HCT116 (cell line): ENCODE results near the gene MLANA. TPM values are rescaled to one million over a fixed set of nuclear protein-coding genes. Genes with fewer than 3 reads are reported as not detected.

Source experiments
- ATAC-seq: fragments of 200-7000 bp; cut with Tn5 transposase; 2 replicates; pipeline ENCODE4 v1.9.1; 2020; ENCODE audit warnings: mild to moderate bottlenecking, moderate library complexity
- BruUV-seq: library from RNA; stranded (reverse); fragments of 400-500 nt; replicated peaks from 2 replicates; lab custom pipeline; 2021; lab: Mats Ljungman, UMichigan
- CTCF ChIA-PET: fragments of 300-600 bp; sonication (Branson Sonifier 250); formaldehyde crosslinking; loops from one replicate; lab custom pipeline; 2021; ENCODE audit warnings: antibody characterized with exemption; lab: Charles Lee
- POLR2A ChIA-PET: fragments of 300-600, 350-600 bp; sonication (Branson Sonifier 250); formaldehyde crosslinking; loops from one replicate; lab custom pipeline; 2021; ENCODE audit warnings: antibody characterized with exemption; lab: Charles Lee
- RAD21 ChIA-PET, 2 experiments: fragments of 300-600 bp; sonication (Branson Sonifier 250); formaldehyde crosslinking; loops; one replicate each; lab custom pipeline; 2023; ENCODE audit warnings: low total read pairs in 2 of 2; ENCODE audit not compliant: uncharacterized antibody in 2 of 2, unreplicated experiment in 2 of 2, low non-redundant PET in 1 of 2; lab: Charles Lee
- DNase-seq: peaks from one replicate; pipeline ENCODE4 v3.0.0-alpha.2; 2010; ENCODE audit warnings: low read depth, low spot score
- H2AFZ ChIP-seq: fragments of 200-600 bp; shearing (Covaris generic), sonication (generic); 2 replicates; pipeline ENCODE4 v1.6.1; 2017; ENCODE audit warnings: low read depth, mixed run types, mixed read lengths, antibody characterized with exemption, low read length; ENCODE audit not compliant: poor library complexity, severe bottlenecking
- H3K27ac ChIP-seq: 2 replicates; pipeline ENCODE4 v1.5.1; 2012; ENCODE audit warnings: low read depth, low read length
- H3K27me3 ChIP-seq: fragments of 200-600 bp; sonication (generic); 2 replicates; pipeline ENCODE4 v1.6.1; 2016; ENCODE audit warnings: mixed run types, low read length, mixed read lengths; ENCODE audit not compliant: insufficient read depth
- H3K36me3 ChIP-seq, 2 experiments: fragments of 200-500 bp in 1 of 2; fragments of 200-600 bp in 1 of 2; sonication (Bioruptor generic) in 1 of 2; sonication (generic) in 1 of 2; 2 replicates each; pipeline versions ENCODE4 v1.5.1 to v1.6.1; 2014 to 2016; ENCODE audit warnings: low read length in 2 of 2, inconsistent platforms in 1 of 2, mixed read lengths in 1 of 2, mixed run types in 1 of 2; ENCODE audit not compliant: insufficient read depth in 2 of 2, control insufficient read depth in 1 of 2
- H3K4me1 ChIP-seq, 2 experiments: fragments of 200-600 bp in 1 of 2; sonication (generic) in 1 of 2; 2 replicates each; pipeline versions ENCODE4 v1.5.1 to v1.6.1; 2012 to 2017; ENCODE audit warnings: low read length in 2 of 2, inconsistent platforms in 1 of 2, mild to moderate bottlenecking in 1 of 2, mixed read lengths in 1 of 2, mixed run types in 1 of 2, moderate library complexity in 1 of 2; ENCODE audit not compliant: insufficient read depth in 2 of 2, control insufficient read depth in 1 of 2
- H3K4me2 ChIP-seq: fragments of 200-600 bp; sonication (generic); 2 replicates; pipeline ENCODE4 v1.6.1; 2017; ENCODE audit warnings: mixed run types, low read length, mixed read lengths
- H3K4me3 ChIP-seq, 2 experiments: fragments of 200-600 bp in 1 of 2; sonication (generic) in 1 of 2; replicated peaks in 1 of 2; 2 replicates each; pipeline ENCODE4 v1.5.1; 2011 to 2016; ENCODE audit warnings: low read length in 2 of 2, control low read depth in 1 of 2, low read depth in 1 of 2, mild to moderate bottlenecking in 1 of 2, mixed read lengths in 1 of 2, mixed run types in 1 of 2
- H3K79me2 ChIP-seq: fragments of 200-600 bp; sonication (generic); 2 replicates; pipeline ENCODE4 v1.6.1; 2017; ENCODE audit warnings: mild to moderate bottlenecking, mixed run types, low read length, moderate library complexity, mixed read lengths; ENCODE audit not compliant: insufficient read depth
- H3K9ac ChIP-seq: fragments of 200-600 bp; sonication (generic); 2 replicates; pipeline ENCODE4 v1.6.1; 2016; ENCODE audit warnings: low read length, mixed read lengths
- H3K9me2 ChIP-seq: fragments of 200-600 bp; sonication (generic), shearing (Covaris generic); 2 replicates; pipeline ENCODE4 v1.6.1; 2017; ENCODE audit warnings: mixed run types, mild to moderate bottlenecking, moderate library complexity; ENCODE audit not compliant: insufficient read depth
- H3K9me3 ChIP-seq, 2 experiments: fragments of 200-500 bp in 1 of 2; fragments of 200-600 bp in 1 of 2; sonication (Bioruptor generic) in 1 of 2; sonication (generic) in 1 of 2; 2 replicates each; pipeline ENCODE4 v1.6.1; 2014 to 2017; ENCODE audit warnings: low read length in 2 of 2, mixed read lengths in 2 of 2, inconsistent platforms in 1 of 2, low read depth in 1 of 2, mild to moderate bottlenecking in 1 of 2, mixed run types in 1 of 2, moderate library complexity in 1 of 2; ENCODE audit not compliant: control insufficient read depth in 1 of 2, insufficient read depth in 1 of 2
- H4K20me1 ChIP-seq: fragments of 200-600 bp; sonication (generic), shearing (Covaris generic); 2 replicates; pipeline ENCODE4 v1.6.1; 2017; ENCODE audit warnings: mixed run types, mild to moderate bottlenecking, moderate library complexity; ENCODE audit not compliant: insufficient read depth
- EGR1 ChIP-seq: IDR thresholded peaks from 2 replicates; pipeline ENCODE4 v1.6.1; 2012; ENCODE audit warnings: low read depth
- ELF1 ChIP-seq: IDR thresholded peaks from 2 replicates; pipeline ENCODE4 v1.6.1; 2012; ENCODE audit warnings: low read depth, borderline replicate concordance
- EZH2 ChIP-seq: fragments of 200-600 bp; sonication (generic); IDR thresholded peaks from 2 replicates; pipeline ENCODE4 v1.6.1; 2017; ENCODE audit warnings: antibody characterized with exemption, mixed run types
- EZH2phosphoT487 ChIP-seq: fragments of 200-600 bp; IDR thresholded peaks from 2 replicates; pipeline ENCODE4 v1.6.1; 2018; ENCODE audit warnings: antibody characterized with exemption, borderline replicate concordance
- FOSL1 ChIP-seq: IDR thresholded peaks from 2 replicates; pipeline ENCODE4 v1.6.1; 2012; ENCODE audit warnings: low read depth
- JUND ChIP-seq: IDR thresholded peaks from 2 replicates; pipeline ENCODE4 v1.6.1; 2012
- POLR2AphosphoS5 ChIP-seq: IDR thresholded peaks from 2 replicates; pipeline ENCODE4 v1.6.1; 2011; ENCODE audit warnings: mild to moderate bottlenecking, low read depth, low read length, moderate library complexity
- SP1 ChIP-seq: IDR thresholded peaks from 2 replicates; pipeline ENCODE4 v1.6.1; 2012; ENCODE audit warnings: low read depth
- SRF ChIP-seq: IDR thresholded peaks from 2 replicates; pipeline ENCODE4 v1.6.1; 2012; ENCODE audit warnings: low read depth
- TCF7L2 ChIP-seq: IDR thresholded peaks from 2 replicates; pipeline ENCODE4 v1.7.0; 2011; ENCODE audit warnings: borderline replicate concordance, inconsistent platforms; ENCODE audit not compliant: insufficient read depth, insufficient read length; ENCODE audit errors: extremely low read depth
- ZBTB33 ChIP-seq: IDR thresholded peaks from 2 replicates; pipeline ENCODE4 v1.6.1; 2011; ENCODE audit warnings: mild to moderate bottlenecking, low read length, moderate library complexity; ENCODE audit not compliant: insufficient replicate concordance; ENCODE audit errors: extremely low read depth
- ZFX ChIP-seq: fragments of 450-650 bp; IDR thresholded peaks from 2 replicates; pipeline ENCODE4 v1.6.1; 2017
- ZNF274 ChIP-seq: fragments of 200-500 bp; sonication (Bioruptor generic); IDR thresholded peaks from 2 replicates; pipeline ENCODE4 v1.6.1; 2014; ENCODE audit warnings: mild to moderate bottlenecking, low read depth, low read length, inconsistent platforms
- intact Hi-C: fragments of 100-400 bp; cut with micrococcal nuclease; formaldehyde crosslinking; loops from 2 replicates; pipeline ENCODE4 v1.10.0; 2022
- total RNA-seq: library from RNA; stranded (reverse); gene quantifications from one replicate; pipeline ENCODE4 v1.2.1, GENCODE V29; 2021; ENCODE audit not compliant: unreplicated experiment

MLANA gene
- total RNA-seq, 1 experiment from 2014 or later: not detected

DNA sequence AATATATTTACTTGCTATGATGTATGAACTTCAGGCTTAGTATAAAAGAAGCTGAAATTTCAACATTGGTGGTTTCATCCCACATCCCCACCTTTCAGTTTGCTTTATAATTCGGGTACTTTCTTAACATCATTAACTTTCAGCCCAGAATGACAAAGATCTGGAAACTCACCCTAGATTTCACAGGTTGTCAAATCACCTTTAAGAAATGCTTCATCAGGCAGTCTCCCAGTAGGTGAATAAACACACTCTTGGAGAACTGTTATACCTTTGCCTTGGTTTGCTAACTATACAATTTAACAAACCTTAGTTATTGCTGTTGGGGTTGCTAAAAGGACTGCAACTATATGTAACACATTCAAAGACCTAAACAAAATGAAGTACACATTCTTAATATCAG, 54.4 kb downstream of the MLANA start:
- ChIA-PET CTCF (interaction anchor here (1.5 kb wide), 1 partner anchor 109 kb away, joined by 5 read pairs; no protein-coding TSS in a partner anchor), RAD21 (no interaction called here), POLR2A (no interaction called here)
- Histone ChIP-seq H3K27ac (no peak overlapping the region), H3K27me3 (no peaks in the 10 kb centered on the region), H3K4me3 (no peak overlapping the region), H3K79me2 (no peaks in the 10 kb centered on the region), H3K4me1 (peaks cover 0 to 4% of the 10 kb centered on the region in 2 experiments; a peak in 1 of 4 replicates), H3K9ac (no peak overlapping the region), H3K4me2 (no peak overlapping the region), H4K20me1 (no peaks in the 10 kb centered on the region), H3K36me3 (no peaks in the 10 kb centered on the region), H2AFZ (no peak overlapping the region), H3K9me3 (no peaks in the 10 kb centered on the region), H3K9me2 (no peaks in the 10 kb centered on the region)
- no TSS peak for BruUV-seq
- DNase-seq: no peak
- ATAC-seq: no peak
- TF ChIP-seq EGR1: no peak
- no peak for TF ChIP-seq EZH2
- TF ChIP-seq POLR2AphosphoS5: no peak
- no peak for TF ChIP-seq FOSL1
- no peak for TF ChIP-seq SRF
- intact Hi-C loops: no loop called here

GRCh38 chr9:5947912-5948311, 57.2 kb downstream of the MLANA start:
- H3K4me1 ChIP-seq: peaks cover 0 to 4% of the 10 kb centered on the region in 2 experiments; a peak in 1 of 4 replicates
- no peaks in the 10 kb centered on the region for H3K9me2 ChIP-seq
- CTCF ChIA-PET: no interaction called here
- POLR2A ChIA-PET: no interaction called here
- no peak for DNase-seq
- TF ChIP-seq SP1 (no peak), JUND (no peak), EGR1 (no peak), TCF7L2 (no peak), ZBTB33 (no peak), ZFX (no peak), ELF1 (no peak), FOSL1 (no peak), EZH2phosphoT487 (no peak), ZNF274 (no peak), POLR2AphosphoS5 (no peak)
- TF ChIP-seq, all 23 proteins: peak for 0
- BruUV-seq: no TSS peak
- H3K79me2 ChIP-seq: no peaks in the 10 kb centered on the region
- H3K4me2 ChIP-seq: no peak overlapping the region
- H3K9ac ChIP-seq: no peak overlapping the region
- no peak overlapping the region for H3K27ac ChIP-seq
- RAD21 ChIA-PET: no interaction called here
- H2AFZ ChIP-seq: no peak overlapping the region
- no peaks in the 10 kb centered on the region for H3K9me3 ChIP-seq
- no peak overlapping the region for H3K4me3 ChIP-seq
- no peaks in the 10 kb centered on the region for H3K36me3 ChIP-seq
- intact Hi-C loops: no loop called here
- H3K27me3 ChIP-seq: no peaks in the 10 kb centered on the region
- H4K20me1 ChIP-seq: no peaks in the 10 kb centered on the region
- no peak; the same call in 1 of the 2 replicates for ATAC-seq
